ENCODE measurements around the gene RAB31. TPM values are rescaled to one million over a fixed set of nuclear protein-coding genes. Genes with fewer than 3 reads are reported as not detected.

Gene RAB31
- polyA plus RNA-seq, 1 experiment, result 37.2 TPM

GRCh38 chr18:9910661-9911060, 202.6 kb downstream of the RAB31 start:
- Histone ChIP-seq H3K36me3 (ENCODE audit: control insufficient read depth, insufficient read depth, low read length) (no peaks in the 10 kb centered on the region), H3K27me3 (ENCODE audit: control insufficient read depth, insufficient read depth, low read length) (no peaks in the 10 kb centered on the region), H3K4me3 (ENCODE audit: low read depth, low read length) (no peak overlapping the region)
- DNase-seq (ENCODE audit: low read depth), result no peak
- ChIA-PET CTCF (no interaction called here), POLR2A (no interaction called here)
- no peak for TF ChIP-seq CTCF (IDR thresholded peaks at IDR 0.05; ENCODE audit: insufficient read depth, low read depth, low read length)

- ChIA-PET POLR2A (no interaction called here), CTCF (interaction anchor here (0.8 kb wide), 1 partner anchor 8 kb away, joined by 3 read pairs; no protein-coding TSS in a partner anchor)
- H3K4me3 ChIP-seq (ENCODE audit: low read depth, low read length), result no peak overlapping the region
- H3K36me3 ChIP-seq (ENCODE audit: control insufficient read depth, insufficient read depth, low read length), result no peaks in the 10 kb centered on the region
- H3K27me3 ChIP-seq (ENCODE audit: control insufficient read depth, insufficient read depth, low read length), result no peaks in the 10 kb centered on the region
- no peak for TF ChIP-seq CTCF (IDR thresholded peaks at IDR 0.05; ENCODE audit: insufficient read depth, low read depth, low read length)
- no peak for DNase-seq (ENCODE audit: low read depth)
These were observed 203.1 kb downstream of the RAB31 start for GRCh38 chr18:9911226-9911625.

Small RNA genes within 50 kb of the gene (small RNA-seq; reads per million reads assigned to genes)
- gene RN7SL862P (ENCODE audit: insufficient read length, low read depth, low replicate concordance) (not detected), gene RNA5SP449 (ENCODE audit: insufficient read length, low read depth, low replicate concordance) (not detected)

Other genes with a start within 250 kb of the RAB31 start
- gene RALBP1, start 232.8 kb upstream of the RAB31 start, polyA plus RNA-seq (2011; rRNA removed), result 45.1 and 45.2 TPM in 2 replicates
- gene PPP4R1, start 93.7 kb upstream of the RAB31 start, polyA plus RNA-seq (2011; rRNA removed), result 91.4 and 135 TPM in 2 replicates
- gene TXNDC2, start 177.7 kb downstream of the RAB31 start, polyA plus RNA-seq (2011; rRNA removed), result 0.05 and 0.20 TPM in 2 replicates
- 170 and 301 TPM in 2 replicates for gene VAPA, start 205.7 kb downstream of the RAB31 start, polyA plus RNA-seq (2011; rRNA removed)